Measurements from ENCODE around the gene SYTL3.

SYTL3 gene

DNA sequence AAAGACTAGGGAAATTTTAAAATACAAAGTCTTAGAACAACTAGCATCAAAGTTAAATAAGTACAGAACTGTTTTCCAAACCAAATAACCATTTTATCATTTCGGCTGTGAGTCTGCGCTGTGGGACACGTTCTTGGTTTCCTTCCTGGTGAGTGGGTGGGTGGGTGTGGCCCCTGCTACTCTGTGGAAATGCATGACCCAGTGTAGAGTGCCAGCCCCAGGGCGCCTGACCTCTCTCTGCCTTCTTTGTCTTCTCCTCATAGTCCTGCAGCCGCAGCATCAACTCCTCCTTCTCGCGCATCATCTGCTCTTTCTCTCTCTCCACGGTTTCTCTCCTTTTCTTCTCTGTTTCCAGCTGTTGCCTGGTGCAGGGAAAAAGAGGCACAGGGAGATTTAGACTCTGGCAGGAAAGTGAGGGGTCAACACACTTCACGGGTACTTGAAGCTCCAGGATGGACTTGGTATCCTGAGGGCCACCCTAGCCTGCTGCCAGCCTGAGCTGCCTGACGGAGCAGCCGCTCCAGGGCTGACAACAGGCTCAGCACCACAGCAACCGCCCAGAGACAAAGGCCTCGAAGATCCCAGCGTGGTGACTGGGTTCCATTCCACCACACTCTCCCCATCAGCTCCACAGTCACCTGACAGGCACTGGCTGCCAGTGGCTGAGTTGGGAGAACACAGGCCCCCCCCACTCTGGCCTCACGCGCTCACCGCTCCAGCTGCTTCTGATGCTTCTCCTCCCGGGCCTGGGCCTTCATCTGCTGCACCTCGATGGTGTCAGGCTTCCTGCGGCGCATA is 120.9 kb downstream of the SYTL3 start:
- no peak for DNase-seq (ENCODE audit: low read depth in 2 of 2, low spot score in 1 of 2)

DNA sequence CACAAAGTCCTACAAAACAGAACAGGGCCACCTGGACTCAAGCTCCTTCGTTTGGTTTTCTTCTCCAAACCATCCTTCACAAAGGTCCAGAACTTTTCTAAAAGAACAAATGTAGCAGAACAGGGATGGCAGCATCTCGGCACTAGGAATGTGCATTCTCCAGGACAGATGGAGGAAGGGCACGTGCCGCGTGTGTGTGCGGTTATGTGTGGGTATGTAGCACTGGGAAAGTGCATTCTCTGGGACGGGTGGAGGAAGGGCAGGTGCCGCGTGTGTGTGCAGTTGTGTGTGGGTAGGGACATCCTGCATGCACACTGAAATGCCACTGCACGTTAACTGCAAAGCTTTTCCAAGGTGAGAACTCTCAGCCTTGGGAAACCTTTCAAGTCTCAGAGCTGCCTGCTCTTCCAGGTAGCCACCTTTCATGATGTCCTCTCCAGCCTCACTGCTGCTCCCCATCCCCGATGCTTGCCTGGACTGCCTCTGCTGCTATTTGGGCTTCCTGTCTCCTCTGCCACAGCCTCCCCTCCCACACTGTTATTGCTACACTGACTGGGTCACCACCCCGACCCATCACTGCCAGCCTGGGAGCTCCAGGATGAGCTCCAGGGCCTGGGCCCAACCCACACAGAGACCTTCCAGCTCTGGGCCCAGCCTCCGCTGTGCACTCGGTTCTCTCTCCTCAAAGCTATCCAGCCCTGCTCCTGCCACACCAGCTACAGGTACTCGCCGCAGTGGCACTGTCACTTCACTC is 121.7 kb downstream of the SYTL3 start:
- DNase-seq (ENCODE audit: low read depth in 2 of 2, low spot score in 1 of 2) = no peak

DNA sequence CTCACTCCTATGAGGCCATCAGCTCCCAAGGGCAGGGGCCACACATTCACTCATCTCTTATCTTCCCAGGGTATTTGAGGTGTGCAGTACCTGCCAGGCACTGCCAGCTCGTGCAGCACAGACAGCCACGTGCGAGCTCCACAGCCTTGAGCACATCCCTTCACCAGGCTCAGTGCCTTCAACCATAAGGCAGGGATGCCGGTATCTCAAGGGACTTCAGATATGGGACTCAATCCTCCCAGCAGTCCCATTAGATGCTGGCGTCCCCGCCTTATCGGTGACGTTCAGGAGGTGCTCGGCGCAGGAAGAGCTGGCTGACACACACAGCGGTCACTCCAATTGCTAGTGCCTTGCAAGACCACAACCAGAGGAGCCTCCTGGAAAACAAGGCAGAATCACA is 122.3 kb downstream of the SYTL3 start:
- DNase-seq (ENCODE audit: low read depth in 2 of 2, low spot score in 1 of 2) = no peak

DNA sequence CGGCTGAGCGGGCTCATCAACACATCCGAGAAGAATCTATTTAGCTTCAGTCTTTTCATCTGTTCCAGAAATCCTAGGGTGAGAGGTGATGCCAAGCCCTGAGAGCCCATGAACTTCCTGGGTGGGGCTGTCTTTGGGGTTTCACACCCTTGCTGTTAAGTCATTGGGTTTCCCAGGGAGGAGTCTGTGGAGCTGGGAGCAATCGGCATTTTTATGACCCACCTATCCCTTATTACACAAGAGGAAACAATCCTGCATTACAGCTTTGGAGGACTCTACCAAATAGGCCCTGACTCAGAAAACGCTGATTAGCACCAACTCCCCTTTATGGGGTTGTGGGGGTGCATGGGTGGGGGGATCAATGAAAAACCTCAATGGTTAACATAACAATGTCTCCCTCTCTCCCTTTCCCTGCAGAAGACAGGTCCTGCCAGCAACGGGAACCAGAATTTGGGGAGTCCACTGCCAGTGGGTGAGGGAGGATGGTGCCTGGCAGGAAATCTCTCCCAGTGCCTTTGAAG is 123.1 kb downstream of the SYTL3 start:
- no peak for DNase-seq (ENCODE audit: low read depth in 2 of 2, low spot score in 1 of 2)

DNA sequence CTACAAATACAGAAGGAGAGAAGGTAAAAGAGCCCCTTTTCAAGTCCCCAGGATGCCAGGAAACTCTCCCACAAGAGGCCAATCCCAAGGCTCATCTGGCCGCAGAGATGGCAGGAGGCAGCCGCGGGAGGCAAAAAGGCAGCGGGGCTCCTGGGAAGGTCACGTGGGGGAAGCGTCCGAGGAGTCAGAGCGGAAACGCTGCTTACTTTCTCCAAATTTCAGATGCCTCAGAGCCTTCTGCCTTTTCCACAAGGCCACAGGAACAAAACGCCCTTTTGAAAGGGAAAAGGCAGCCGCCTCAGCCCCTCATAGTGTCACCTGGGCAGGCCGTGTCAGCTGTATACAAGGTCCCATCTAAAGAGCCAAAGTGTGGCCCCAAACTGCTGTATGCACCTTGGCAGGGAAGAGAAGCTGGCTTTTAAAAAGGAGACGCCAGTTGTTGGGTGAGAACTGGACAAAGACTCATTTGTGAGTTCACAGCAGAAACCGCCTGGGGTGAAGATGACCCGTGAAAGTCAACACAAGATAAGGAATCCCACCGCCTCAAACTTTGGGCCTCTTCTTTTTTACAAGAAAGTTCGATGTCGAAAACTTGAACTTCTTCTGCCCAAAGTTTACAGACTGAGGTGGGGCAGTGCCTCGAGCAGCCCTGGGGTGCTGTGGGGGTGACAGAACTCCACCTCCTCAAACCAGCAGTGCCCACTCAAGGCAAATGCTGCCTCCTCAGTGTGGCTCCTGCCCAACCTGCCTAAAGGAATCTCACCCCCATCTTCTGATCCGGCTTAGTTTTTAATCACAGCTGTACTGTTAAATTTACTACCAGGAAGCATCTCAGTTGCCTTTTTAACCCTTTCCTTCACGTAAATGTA is 124.0 kb downstream of the SYTL3 start:
- no peak for DNase-seq (ENCODE audit: low read depth in 2 of 2, low spot score in 1 of 2)

DNA sequence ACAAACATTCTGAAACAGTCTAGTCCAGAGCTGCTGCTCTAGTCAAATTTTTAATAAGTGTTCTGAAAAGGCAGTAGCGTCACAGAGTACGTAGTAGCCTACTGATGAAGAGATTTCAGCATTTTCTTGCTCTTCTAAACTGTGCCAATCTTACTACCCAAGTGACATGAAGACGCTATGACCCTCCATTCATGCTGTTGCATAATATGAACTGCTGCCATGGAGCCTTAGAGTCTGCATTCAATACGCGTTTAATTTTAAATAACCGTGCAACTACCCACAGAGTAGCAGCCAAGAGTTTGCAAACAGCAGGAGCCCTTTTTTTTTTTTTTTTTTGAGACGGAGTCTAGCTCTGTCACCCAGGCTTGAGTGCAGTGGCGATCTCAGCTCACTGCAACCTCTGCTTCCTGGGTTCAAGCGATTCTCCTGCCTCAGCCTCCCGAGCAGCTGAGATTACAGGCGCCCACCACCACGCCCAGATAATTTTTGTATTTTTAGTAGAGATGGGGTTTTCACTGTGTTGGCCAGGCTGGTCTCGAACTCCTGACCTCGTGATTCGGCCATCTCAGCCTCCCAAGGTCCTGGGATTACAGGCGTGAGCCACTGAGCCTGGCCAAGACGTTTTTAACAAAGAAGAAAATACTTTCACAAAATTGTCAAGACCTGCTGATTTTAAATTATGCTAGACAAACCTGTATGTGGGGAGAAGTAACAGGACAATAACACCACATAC is 125.0 kb downstream of the SYTL3 start:
- DNase-seq (ENCODE audit: low read depth in 2 of 2, low spot score in 1 of 2) = no peak

DNA sequence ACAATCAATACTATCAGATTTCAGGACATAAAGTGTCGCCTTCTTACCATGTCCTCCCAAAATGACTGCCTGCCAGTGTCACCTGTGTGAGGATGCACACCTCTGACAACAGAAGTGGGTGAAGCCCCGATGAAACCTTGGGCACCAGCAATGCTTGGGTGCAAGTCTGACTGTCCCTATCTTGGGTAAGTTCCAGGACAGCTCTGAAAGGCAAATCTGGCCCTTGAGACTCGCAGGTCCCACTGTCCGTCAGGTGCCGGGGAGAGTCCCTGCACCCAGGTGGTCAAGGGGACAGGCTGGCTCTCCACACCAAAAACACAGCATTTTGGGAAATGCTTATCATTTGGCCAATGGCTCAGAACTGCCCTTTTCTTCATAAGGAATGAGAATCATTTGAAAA is 126.0 kb downstream of the SYTL3 start:
- DNase-seq (ENCODE audit: low read depth in 2 of 2, low spot score in 1 of 2) = no peak

DNA sequence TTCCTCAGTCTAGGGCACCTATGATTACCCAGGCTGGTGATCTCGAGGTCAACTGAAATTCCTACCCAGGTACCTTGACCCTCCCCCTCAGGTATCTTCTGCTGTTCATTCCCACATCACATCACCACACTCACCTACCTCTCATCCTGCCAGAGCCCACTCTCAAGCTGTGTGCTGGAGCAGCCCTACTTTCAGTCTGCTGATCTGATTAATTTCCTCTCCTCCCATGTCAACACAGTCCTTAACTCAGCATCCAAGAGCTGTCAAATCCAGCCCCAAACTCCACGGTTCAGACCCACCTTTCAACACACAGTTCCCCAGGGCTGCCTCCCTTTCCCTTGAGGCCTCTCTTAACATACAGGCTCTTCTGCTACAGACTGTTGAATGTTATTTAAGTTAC is 126.9 kb downstream of the SYTL3 start:
- no peak for DNase-seq (ENCODE audit: low read depth in 2 of 2, low spot score in 1 of 2)

DNA sequence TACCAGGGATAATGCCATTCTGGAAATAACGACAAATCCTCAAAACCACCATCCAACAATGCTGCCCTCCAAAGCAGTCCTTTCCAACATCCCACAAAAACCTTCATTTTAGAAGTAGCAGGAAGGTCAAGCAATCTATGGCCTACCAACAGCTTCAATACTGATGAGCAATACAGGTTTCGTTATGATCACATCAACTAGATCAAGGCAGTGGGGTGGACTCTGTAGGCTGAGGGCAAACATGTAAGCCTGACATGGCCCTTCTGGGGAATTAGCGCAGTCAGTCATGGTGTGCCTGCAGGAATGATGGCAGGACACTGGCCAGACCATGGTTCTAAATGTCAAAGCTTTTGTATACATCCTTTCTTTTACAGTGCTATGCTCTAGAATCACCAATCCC is 127.7 kb downstream of the SYTL3 start:
- DNase-seq (ENCODE audit: low read depth in 2 of 2, low spot score in 1 of 2) = no peak

DNA sequence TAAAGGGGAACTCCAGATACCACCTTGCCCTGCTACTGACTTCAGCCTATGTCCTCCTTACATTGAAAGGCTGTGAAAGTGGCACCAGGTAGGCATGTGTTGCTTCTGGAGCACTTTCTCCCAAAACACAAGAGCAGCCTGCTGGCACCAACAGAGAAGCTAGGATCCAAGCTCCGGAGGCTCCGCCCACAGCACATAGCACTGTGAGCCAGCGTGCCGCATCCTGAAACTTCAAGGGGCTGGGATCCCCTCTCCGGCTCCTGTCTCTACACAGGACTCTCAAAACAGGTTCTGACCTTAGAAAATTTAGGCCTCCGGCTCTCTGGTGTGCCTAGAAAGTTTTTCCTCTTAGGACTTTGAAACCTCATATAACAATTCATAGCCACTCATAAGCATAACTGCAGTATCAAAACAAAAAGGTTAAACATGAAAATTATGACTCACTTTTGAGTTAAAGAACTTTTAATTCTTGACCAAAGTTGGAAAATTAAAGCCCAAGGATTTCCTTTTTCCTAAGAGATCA is 128.2 kb downstream of the SYTL3 start:
- DNase-seq (ENCODE audit: low read depth in 2 of 2, low spot score in 1 of 2) = no peak

DNA sequence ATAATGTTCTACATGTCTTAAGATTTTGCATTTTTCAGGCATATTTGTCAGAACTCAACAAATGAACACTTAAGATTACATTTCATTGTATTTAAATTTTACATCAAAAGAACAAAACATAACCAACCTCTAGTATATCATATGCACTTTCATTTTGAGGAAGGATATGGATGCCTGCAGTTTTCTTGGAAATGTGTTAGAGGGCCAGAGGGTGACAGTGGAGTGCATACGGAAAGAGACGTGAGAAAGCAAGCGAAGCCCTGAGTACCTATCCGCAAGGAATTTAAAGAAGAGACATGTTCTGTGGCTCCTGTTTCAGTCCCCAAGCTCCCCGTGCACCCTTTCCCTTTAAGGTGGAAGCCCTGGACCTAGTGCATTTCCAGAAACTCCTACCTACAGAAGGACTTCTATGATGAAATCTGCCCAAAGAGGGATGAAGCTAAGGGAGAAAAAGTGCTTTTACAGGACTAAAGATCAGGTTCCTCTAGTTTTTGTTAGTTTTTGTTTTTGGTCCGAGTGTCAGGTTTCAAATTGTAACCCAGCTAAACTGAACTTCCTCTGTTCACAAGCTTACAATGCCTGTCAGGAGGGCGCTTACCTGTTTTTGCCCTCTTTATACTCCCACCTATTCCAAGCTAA is 130.5 kb downstream of the SYTL3 start:
- no peak for DNase-seq (ENCODE audit: low read depth in 2 of 2, low spot score in 1 of 2)

DNA sequence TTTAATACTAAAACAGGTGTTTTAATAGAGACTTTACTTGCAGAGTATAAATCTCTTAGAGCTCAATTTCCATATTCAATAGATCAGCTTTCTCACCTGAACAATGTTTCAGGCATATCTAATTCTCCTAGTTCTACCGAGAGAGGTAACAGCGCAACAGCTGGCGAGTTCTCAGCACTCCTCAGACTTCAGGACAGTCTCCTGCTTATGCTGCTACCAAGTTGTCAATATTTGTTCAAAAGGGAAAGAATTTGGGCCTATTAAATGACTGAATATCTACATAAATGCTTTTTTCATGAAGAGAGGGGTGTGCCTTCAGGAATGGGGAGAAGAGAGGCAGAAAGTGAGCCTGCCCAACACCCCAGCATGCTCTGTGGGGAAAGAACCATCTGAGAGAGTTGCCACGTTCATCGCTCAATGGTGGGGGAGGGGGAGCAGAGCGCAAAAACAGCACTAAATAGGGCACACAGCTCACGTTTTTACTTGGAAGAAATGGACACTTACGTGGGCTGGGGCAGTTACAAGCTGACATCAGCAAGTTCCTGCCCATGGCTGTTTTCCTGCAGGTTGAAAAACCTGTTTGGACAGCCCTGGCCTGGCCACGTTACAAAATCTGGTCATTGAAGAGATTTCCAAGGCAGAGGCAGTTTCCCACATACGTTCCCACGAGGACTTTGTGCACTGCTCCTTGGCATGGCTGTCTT is 131.3 kb downstream of the SYTL3 start:
- DNase-seq (ENCODE audit: low read depth in 2 of 2, low spot score in 1 of 2) = no peak

DNA sequence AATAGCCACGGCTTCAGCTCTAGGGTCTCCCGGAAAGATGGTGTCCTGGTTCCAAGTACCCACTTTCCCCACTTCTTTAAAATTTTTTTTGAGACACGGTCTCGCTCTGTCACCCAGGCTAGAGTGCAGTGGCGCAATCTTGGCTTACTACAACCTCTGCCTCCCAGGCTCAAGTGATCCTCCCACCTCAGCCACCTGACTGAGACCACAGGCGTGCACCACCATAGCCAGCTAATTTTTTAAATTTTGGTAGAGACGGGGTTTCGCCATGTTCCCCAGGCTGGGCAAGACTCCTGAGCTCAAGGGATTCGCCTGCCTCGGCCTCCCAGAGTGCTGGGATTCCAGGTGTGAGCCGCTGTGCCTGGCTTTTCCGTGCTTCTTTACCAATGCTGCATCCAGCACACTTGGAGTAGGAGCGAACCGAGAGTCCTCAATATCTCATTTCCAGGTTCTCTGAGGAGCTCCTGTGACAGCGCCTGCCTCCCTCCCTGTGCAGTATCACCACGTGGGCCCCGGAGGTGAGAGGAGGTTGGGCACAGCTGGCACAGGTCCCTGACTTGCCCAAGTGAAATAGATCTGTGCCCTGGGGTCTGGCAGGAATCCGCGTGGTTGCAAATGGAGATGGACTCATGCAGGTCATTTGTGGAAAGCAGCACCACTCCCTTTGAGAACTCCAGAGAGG is 132.0 kb downstream of the SYTL3 start:
- DNase-seq (ENCODE audit: low read depth in 2 of 2, low spot score in 1 of 2) = no peak

DNA sequence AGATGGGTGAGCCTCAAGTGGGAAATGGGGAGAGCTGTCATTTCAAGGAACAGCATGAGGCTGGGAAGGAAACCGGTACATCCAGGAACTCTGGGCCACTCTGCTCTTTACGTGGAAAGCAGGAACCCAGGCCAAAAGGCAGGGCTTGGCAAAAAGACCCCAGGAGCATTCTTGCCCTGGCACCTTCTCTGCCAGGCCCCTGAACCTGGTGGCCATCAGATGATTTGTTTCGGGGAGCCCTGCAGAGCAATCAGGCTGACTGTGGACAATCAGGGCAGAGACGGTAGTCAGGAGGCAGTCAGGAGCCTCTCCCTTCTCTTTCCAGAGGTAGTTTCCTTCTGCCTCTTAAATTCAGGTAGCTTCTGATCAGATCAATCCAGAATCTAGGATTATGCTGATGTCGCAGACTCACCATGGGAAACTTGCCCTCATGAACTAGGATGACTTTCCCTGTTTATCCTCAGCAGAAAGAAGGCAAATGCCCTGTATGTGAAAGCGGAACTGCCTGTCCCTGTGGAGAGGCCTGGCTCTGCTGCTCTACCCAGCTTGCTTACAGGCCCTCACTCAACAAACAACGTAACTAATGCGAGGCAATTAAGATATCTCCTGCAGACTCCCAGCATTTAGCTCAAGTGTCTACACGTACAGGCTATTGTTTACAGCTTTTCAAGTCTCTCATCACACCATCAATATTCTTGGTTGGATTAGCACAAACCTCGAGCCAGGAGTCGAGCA is 132.7 kb downstream of the SYTL3 start:
- DNase-seq (ENCODE audit: low read depth in 2 of 2, low spot score in 1 of 2) = no peak

DNA sequence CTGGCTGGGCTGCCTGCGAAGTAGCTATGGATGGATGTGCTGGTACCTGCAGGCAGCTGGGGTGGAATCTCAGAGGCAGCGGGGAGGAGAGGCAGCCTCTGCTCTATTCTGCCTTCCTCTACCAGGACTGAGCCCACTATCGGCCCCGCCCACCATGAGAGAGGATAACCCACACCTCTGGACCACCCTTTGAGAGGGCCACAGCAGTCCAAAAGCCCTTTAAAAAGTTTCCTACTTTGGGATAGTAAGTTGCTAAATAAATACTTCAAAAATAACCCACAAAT is 133.3 kb downstream of the SYTL3 start:
- DNase-seq (ENCODE audit: low read depth in 2 of 2, low spot score in 1 of 2) = no peak

DNA sequence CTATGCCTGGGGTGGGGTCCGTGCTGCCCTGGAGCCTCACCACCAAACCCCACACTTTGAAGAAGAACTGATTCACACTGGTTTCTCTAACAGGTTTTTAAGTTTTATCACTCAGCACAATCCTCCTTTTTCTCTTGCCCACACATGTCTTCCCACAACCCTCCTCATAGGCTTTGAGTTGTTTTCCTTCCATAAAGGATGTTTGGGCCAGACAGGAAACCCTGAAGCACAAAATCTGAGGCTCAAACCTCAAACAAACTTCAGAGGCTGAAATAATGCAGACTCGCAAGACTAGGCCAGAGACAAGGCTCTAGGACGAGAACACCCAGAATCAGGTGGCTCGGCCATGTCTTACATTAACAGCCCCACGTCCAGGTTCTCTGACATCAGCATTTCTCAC is 134.0 kb downstream of the SYTL3 start:
- DNase-seq (ENCODE audit: low read depth in 2 of 2, low spot score in 1 of 2) = no peak

DNA sequence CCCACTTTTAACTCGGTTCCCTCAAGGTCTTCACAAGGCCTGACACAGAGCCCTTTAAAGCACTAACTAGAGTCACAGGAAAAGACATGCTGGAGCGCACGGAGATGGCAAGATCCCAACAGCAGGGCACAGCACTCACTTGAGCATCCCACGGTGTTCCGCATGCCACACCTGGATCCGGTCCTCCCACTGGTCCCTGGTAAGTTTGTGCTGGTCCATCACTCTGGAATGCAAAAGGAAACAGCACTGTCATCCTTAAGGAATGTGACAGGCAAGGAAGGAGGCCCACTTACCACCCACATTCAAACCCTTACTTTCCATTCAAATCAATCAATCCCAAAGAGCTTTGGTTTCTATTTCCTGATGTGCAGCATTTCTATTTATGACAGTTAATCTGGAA is 134.7 kb downstream of the SYTL3 start:
- DNase-seq (ENCODE audit: low read depth in 2 of 2, low spot score in 1 of 2) = no peak

DNA sequence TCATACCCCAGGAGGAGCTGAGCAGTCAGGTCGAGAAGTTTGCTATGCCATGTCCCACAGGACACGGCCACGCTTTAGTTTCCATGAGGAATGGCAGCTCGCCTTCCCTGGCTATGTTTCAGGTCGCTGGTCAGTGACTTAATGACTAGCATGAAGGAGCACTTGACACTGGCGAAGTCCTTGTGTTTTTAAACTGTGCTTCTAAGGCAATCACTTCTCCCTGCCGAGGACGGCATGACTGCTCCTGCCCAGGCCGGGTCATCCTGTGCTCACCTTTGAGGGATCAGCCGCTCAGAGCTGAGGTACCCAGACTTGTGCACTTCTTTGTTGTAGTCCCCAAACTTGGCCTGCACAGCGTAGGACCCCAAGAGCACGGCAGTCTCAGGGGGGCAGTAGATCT is 135.2 kb downstream of the SYTL3 start:
- DNase-seq (ENCODE audit: low read depth in 2 of 2, low spot score in 1 of 2) = no peak

All from stimulated activated CD8-positive, alpha-beta memory T cell treated with anti-CD3 and anti-CD28 coated beads, Interleukin-4, amount 100 ng/mL, for 1 hour (primary cell).